ENCODE data around the gene LTBP3. TPM values are rescaled to one million over a fixed set of nuclear protein-coding genes. Genes with fewer than 3 reads are reported as not detected.

LTBP3 gene
- total and polyA plus RNA-seq, 9 of the 15 experiments (the other 6 are each of a cell fraction or from before 2014, with no cell fraction given) = 0.06 to 20.5 (median 4.8) TPM

- TF ChIP-seq ZNF436 (CRISPR knock-in tag; IDR thresholded peaks at IDR 0.05) (no peak; the same call in 1 of the 2 replicates), NFYB (IDR thresholded peaks at IDR 0.05; ENCODE audit: extremely low read depth, insufficient read length) (no peak), JUNB (CRISPR knock-in tag; conservative IDR thresholded peaks at IDR 0.05) (no peak), MAFG (tag; conservative IDR thresholded peaks at IDR 0.05) (no peak), SNAPC5 (CRISPR knock-in tag; IDR thresholded peaks at IDR 0.05) (no peak), TGIF2 (CRISPR knock-in tag; IDR thresholded peaks at IDR 0.05) (no peak), NR4A1 (CRISPR knock-in tag; IDR thresholded peaks at IDR 0.05) (no peak), NR4A1 (tag; IDR thresholded peaks at IDR 0.05) (no peak), ILK (tag; IDR thresholded peaks at IDR 0.05; ENCODE audit: borderline replicate concordance, low read depth) (no peak), NRF1 (conservative IDR thresholded peaks at IDR 0.05 in 1 of 2, IDR thresholded peaks at IDR 0.05 in 1 of 2) (no peak), ZNF76 (CRISPR knock-in tag; IDR thresholded peaks at IDR 0.05; ENCODE audit: borderline replicate concordance) (no peak), TEAD2 (tag; IDR thresholded peaks at IDR 0.05) (no peak), MCM5 (IDR thresholded peaks at IDR 0.05; ENCODE audit: low read depth) (no peak), HNRNPL (IDR thresholded peaks at IDR 0.05; ENCODE audit: low read depth, low read length) (peak; percentile 86; the same call in 1 of the 2 replicates), NONO (IDR thresholded peaks at IDR 0.05; ENCODE audit: low read depth in 2 of 2, low read length in 1 of 2) (no peak), SOX6 (IDR thresholded peaks at IDR 0.05) (no peak), SRSF1 (IDR thresholded peaks at IDR 0.05; ENCODE audit: low read depth, low read length) (no peak)
- TF ChIP-seq, protein P1, sequence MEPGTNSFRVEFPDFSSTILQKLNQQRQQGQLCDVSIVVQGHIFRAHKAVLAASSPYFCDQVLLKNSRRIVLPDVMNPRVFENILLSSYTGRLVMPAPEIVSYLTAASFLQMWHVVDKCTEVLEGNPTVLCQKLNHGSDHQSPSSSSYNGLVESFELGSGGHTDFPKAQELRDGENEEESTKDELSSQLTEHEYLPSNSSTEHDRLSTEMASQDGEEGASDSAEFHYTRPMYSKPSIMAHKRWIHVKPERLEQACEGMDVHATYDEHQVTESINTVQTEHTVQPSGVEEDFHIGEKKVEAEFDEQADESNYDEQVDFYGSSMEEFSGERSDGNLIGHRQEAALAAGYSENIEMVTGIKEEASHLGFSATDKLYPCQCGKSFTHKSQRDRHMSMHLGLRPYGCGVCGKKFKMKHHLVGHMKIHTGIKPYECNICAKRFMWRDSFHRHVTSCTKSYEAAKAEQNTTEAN (CRISPR knock-in tag; IDR thresholded peaks at IDR 0.05) = no peak
- TF ChIP-seq, protein P2, sequence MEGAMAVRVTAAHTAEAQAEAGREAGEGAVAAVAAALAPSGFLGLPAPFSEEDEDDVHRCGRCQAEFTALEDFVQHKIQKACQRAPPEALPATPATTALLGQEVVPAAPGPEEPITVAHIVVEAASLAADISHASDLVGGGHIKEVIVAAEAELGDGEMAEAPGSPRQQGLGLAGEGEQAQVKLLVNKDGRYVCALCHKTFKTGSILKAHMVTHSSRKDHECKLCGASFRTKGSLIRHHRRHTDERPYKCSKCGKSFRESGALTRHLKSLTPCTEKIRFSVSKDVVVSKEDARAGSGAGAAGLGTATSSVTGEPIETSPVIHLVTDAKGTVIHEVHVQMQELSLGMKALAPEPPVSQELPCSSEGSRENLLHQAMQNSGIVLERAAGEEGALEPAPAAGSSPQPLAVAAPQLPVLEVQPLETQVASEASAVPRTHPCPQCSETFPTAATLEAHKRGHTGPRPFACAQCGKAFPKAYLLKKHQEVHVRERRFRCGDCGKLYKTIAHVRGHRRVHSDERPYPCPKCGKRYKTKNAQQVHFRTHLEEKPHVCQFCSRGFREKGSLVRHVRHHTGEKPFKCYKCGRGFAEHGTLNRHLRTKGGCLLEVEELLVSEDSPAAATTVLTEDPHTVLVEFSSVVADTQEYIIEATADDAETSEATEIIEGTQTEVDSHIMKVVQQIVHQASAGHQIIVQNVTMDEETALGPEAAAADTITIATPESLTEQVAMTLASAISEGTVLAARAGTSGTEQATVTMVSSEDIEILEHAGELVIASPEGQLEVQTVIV (CRISPR knock-in tag; IDR thresholded peaks at IDR 0.05; ENCODE audit: borderline replicate concordance) = peak; percentile 29; the same call in 1 of the 2 replicates
- TF ChIP-seq, protein P3, sequence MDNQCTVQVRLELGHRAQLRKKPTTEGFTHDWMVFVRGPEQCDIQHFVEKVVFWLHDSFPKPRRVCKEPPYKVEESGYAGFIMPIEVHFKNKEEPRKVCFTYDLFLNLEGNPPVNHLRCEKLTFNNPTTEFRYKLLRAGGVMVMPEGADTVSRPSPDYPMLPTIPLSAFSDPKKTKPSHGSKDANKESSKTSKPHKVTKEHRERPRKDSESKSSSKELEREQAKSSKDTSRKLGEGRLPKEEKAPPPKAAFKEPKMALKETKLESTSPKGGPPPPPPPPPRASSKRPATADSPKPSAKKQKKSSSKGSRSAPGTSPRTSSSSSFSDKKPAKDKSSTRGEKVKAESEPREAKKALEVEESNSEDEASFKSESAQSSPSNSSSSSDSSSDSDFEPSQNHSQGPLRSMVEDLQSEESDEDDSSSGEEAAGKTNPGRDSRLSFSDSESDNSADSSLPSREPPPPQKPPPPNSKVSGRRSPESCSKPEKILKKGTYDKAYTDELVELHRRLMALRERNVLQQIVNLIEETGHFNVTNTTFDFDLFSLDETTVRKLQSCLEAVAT (IDR thresholded peaks at IDR 0.05) = peak; percentile 13 to 73; a peak in 3 of 4 replicates
Observed at GRCh38 chr11:65503368-65503948, 54.7 kb downstream of the LTBP3 start (continued).
